GM19467 (cell line): ENCODE measurements around the gene MBL2.

Experiments
- ATAC-seq: cut with Tn5 transposase; IDR thresholded peaks from one replicate; pipeline ENCODE4 v1.9.1; 2021; ENCODE audit warnings: mild to moderate bottlenecking, moderate library complexity; ENCODE audit not compliant: unreplicated experiment

Gene MBL2

DNA sequence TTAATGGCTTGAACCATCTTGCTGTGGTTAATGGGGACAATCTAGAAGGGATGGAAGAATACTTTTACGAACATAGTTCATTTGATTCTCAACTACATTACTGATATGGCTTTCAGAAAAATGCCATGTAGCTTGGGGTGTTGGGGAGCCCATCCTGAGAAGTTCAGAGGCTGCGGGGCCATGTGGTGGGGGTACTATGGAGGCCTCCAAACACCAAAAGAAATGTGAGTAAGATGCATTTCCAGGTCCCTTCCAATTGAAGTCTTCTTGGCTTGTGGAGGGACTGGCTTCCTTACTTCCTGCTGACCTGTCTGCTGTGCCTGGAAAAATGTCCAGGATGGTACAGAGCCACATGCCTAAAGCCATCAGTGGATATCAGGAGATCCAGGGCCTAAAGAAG is 1.6 kb upstream of the MBL2 start:
- no peak for ATAC-seq

DNA sequence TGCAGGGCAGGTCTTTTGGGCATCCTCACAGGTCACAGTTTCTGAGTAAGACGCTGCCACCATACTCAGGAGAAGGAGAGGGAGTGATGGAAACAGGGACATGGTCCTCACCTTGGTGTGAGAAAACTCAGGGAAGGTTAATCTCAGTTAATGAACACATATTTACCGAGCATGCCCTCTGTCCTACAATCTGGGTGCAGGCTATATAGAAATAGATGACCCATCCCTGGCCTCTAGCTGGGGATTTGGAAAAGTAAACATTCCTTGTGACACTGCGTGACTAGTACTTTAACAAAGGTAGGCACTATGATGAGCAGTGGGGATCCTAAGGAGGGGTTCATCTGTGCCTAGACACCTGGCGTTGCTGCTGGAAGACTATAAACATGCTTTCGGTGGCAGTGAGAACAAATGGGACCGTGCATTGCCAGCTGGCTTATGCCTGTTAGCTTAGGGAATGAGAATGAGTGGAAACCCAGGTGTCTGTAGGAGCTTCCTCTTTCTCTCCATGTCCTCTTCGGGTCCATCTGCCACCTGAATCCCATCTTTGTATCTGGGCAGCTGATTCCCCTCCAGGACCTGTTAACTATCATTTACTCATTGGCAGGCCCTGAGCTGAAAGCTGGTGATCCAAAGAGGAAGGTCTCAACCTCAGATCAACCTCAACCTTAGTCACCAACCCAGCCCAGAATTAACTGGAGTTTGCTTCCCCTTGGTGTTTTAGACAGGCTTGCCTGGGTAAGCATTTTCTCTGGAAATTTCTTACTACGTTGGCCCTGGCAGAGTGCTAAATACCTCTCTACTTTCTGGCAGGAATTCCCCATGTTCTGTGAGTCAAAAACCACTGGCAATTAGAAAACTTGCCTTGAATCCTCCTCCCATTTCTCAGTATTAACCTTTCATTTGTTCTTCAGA is 794 bp downstream of the MBL2 start:
- no peak for ATAC-seq

DNA sequence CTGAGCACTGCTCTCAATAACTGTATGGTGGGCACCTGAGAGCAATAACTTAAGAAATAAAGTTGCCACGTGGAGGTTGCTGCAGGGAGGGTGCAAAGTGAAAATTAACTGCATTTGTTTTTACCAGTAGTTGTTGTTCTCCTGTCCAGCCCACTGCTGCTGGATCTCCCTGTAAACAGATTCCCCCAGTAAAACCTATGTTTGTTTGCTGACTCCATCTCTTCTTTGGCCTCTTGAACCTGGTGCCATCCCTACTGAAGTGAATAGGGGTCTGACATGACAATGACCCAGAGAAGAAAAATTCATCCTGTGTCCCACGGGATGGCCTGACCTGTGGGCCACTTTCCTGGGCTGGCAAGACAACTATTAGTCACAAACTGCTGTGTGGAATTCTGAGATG is 1.7 kb downstream of the MBL2 start:
- no peak for ATAC-seq

- ATAC-seq = no peak
Observed at GRCh38 chr10:52769966-52770365, 2.6 kb downstream of the MBL2 start.

DNA sequence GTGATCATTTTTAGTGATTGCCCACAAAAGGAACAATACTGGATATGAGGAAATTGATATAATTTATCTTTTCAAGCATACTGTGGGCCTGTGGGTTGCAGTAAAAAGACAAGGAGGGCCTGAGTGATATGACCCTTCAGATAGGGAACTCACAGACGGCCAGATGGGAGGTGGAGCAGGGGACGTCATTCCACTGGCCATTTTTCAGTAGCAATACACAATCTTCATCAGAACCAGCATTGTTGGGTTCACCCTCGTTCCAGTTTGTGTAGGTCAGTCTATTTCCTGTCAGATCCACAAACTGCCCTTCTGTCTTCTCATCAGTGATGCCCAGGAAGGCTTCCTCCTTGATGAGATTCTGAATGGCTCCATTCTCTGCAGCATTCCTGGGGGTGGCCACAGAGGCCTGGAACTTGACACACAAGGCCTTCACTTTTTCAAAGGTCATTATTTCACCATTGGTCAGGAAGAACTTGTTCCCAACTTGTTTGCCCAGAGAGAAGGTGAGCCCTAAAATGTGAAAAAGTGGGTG is 4.5 kb downstream of the MBL2 start:
- no peak for ATAC-seq

GRCh38 chr10:52762088-52762487 is 10.5 kb downstream of the MBL2 start:
- no peak for ATAC-seq

DNA sequence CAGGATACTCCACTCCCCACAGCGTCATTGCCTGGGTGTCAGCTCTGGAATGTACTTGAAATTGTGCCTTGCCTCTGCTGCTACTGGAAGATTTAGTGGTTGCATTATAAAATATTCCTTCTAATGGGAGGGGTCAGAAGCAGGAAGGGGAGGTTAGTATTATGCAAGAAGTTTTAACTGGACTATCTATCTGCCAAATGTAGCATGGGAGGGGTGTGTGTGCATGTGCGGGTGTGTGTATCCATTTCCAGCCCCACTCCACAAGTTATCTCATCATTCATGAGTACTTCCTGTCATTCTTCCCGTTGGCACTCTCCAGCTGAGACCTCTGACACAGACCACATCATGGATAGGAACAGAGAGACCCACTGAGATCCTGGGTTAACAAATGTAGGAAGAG is 13.4 kb downstream of the MBL2 start:
- ATAC-seq = no peak

GRCh38 chr10:52758406-52758805 is 14.2 kb downstream of the MBL2 start:
- no peak for ATAC-seq

GRCh38 chr10:52757773-52758172 is 14.8 kb downstream of the MBL2 start:
- ATAC-seq = no peak

DNA sequence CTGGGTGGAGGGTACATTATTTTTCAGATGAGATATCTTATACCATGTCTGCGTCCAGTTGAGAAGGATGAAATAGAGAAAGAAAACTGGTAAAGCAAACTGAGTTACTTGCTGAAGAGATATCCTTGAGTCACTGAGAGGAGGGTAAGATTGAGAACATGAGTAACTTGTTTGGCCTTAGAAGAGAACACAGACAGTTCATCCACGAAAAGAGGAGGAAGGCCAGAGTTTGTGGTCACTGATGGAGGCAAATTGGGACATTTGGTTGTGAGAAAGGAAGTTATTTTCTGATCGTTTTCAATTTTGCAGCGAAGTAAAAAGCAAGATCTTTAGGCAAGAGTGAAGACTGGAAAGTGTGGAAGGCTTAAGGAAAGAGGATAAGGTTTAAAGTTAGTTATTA is 15.6 kb downstream of the MBL2 start:
- ATAC-seq = no peak

DNA sequence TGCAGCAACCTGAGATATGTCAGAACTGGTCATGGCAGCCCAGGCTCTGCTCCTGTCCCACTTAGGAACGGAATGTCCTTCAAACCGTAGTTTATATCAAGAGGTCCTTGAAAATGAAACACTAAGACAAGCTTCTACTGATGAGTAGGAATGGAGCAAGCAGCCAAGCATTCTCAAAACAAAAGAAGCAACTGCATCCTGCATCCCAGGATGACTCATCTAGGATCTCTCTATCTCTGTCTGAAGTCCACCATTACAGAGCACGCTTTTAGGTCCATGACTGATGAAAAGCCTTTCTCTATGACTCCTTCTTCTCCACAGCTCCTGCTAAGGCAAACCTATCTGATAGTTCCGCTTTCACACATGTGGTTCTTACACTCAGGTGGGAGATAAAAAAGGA is 16.3 kb downstream of the MBL2 start:
- ATAC-seq = no peak

DNA sequence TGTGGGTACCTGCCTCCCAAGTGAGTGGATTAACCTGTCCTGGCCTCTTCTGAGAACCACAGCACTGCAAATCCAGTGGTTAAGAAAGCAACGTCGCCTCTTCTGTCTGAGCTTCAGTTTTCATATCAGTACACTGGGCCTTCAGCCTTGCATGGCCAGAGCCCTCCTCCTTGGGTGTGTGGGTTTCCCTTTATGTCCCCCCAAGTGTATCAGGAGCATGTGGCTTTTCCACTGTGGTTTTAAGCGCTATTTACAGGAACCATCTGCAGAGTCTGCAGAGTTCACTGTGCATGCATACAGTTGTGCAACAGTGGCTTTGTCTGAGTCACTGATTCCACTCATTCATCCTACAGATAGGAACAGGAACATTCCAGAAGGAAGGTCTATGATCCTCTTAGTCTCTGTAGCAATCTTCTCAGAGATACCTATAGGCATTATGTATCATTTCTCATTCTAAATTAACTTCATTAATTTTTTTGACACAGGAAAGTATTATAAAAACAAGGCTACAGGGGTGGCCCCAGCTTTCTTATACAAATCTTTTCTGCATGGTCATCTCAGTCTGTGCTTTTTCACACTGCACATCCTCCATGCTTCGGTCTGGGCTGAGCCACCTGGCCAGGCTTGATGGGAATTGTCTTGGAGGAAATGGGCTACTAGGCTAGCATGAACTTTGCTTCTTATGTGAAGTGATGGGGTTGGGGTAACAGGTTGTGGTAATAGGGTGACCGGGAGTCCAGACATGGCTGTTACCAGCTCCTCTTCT is 17.1 kb downstream of the MBL2 start:
- ATAC-seq = no peak

DNA sequence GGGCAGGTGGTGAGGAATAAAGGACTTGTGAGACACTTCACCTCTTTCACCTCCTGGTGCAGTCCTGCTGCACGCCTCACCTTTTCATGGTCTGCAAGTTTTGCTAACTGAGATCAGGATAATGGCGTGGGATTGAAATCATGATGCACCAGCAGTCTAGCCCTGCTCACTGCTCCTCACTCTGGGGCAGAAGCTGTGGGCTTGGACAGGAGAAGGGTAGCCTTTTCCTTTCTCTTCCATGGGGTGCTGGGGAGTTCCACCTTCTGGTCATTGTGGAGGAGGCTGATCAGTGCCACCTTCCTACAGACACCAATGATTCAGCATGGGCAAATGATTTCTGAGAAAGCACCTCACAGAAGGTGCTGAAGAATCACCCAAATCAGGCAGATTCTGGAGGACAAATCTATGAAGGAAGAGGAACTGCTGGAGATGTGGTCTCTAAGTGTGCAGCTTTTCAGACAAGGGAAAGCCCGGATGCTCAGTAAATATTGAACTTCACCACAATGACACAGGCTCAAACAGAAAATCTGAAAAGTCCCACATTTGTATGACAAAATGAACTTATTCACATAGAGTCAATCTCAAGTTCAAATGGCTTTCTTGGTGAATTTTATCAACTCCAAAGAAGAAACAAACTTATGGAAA is 19.7 kb downstream of the MBL2 start:
- ATAC-seq = no peak

GRCh38 chr10:52752261-52752660 is 20.3 kb downstream of the MBL2 start:
- ATAC-seq = no peak

DNA sequence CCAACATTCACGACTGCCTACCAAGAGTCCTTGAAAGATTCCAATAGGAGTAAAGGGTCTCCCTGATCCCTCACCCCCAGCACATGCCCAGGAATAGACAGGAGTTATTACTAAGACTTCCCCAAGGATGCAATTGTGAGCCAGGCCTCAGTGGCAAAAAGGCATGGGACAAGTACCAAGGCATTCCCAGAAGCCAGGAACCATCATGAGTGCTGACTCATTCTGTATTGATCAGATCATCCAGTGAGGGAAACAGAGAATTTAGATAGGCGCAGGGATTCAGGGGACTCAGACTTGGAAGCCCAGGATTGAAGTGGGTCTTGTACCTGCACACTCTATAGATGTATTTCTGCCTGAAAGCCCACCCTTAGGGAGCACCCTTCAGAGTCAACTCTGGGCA is 21.2 kb downstream of the MBL2 start:
- no peak for ATAC-seq

DNA sequence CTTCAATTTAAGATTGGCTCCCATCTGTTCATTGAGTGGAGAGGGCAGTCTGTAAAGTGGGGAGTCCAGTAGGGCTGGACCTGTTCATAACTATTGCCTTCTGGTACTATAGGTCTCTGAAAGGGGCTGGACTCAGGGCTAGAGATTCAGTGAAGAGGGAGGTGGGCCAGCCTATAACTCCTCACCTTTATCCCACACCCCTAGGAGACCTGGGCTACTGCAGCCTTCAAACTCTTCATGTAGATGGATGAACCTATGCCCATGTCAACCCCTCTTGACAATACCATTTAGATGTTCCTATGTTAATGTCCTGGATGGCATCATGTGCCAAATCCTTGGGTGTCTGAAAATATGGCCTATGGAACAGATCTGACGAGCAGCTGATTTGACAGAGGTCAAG is 22.0 kb downstream of the MBL2 start:
- no peak for ATAC-seq

GRCh38 chr10:52747694-52748093 is 24.9 kb downstream of the MBL2 start:
- ATAC-seq = no peak

GRCh38 chr10:52746169-52746568 is 26.4 kb downstream of the MBL2 start:
- ATAC-seq = no peak

DNA sequence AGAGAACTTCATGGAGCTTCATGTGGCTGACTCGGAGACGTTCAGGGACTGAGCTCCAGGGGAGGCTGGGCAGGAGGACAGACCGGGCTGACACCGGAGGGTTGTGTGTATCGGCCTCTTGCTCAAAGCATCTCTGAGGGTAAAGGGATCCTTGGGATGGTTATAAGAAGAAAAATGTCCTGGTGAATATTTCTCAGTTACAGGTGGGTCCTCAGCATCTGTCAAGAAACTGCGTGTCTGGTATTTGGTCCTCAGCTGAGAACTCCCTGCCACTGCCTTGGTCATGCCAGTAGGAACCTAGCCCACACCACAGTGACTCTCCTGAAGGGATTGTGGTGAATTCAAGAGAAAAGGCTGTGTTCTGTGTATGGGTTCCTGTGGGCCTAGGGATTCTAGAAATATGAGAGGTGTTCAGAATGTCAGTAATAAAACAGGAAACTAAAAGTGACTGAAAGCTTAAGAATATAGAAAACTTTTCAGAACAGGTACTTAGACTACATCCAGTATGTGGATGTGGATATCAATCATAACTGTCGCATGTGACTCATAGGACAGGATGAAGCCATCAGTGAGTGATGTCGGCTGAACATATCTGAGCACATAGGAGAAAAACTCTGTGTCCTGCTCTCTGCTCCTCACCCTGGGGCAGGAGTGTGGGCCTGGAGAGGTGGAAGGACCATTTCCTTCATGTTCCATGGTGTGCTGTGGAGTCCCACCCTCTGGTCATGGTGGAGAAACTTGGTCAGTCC is 28.4 kb downstream of the MBL2 start:
- no peak for ATAC-seq

- ATAC-seq = no peak
Observed at GRCh38 chr10:52742731-52743130, 29.9 kb downstream of the MBL2 start.

GRCh38 chr10:52741851-52742250 is 30.7 kb downstream of the MBL2 start:
- ATAC-seq = no peak
